Liver (tissue), 3 donors: ENCODE results near the gene SIDT2.
"Not testable (repeated sequence)": the region's sequence is repeated elsewhere in the genome, so short reads cannot be mapped to it uniquely, and the experiment has no call there.

ENCODE experiments used
- CTCF ChIP-seq: fragments of 150-350 bp; IDR thresholded peaks from 2 replicates; pipeline ENCODE4 v1.5.1; 2017; ENCODE audit warnings: improper control_type of control experiment, low read depth, low read length; ENCODE audit not compliant: missing input control
- EGR1 ChIP-seq, 2 donors: IDR thresholded peaks; 2 replicates each; pipeline ENCODE4 v1.6.1; 2016 to 2018; ENCODE audit warnings: antibody characterized with exemption in 2 of 2, low read depth in 2 of 2
- FOXA2 ChIP-seq: IDR thresholded peaks from 2 replicates; pipeline ENCODE4 v1.6.1; 2016; ENCODE audit warnings: antibody characterized with exemption
- GABPA ChIP-seq, 2 donors: IDR thresholded peaks in 1 of 2; conservative IDR thresholded peaks in 1 of 2; 2 replicates each; pipeline ENCODE4 v1.6.1; 2016; ENCODE audit warnings: antibody characterized with exemption in 2 of 2, mild to moderate bottlenecking in 1 of 2, moderate library complexity in 1 of 2
- RAD21 ChIP-seq, 2 donors: IDR thresholded peaks; 2 replicates each; pipeline ENCODE4 v1.6.1; 2016; ENCODE audit warnings: antibody characterized with exemption in 2 of 2, mild to moderate bottlenecking in 2 of 2
- RXRA ChIP-seq, 2 donors: IDR thresholded peaks; 2 replicates each; pipeline ENCODE4 v1.6.1; 2017 to 2018; ENCODE audit warnings: antibody characterized with exemption in 2 of 2, mild to moderate bottlenecking in 1 of 2
- SP1 ChIP-seq: IDR thresholded peaks from 2 replicates; pipeline ENCODE4 v1.6.1; 2018; ENCODE audit warnings: antibody characterized with exemption, mild to moderate bottlenecking
- TAF1 ChIP-seq: conservative IDR thresholded peaks from 2 replicates; pipeline ENCODE4 v1.6.1; 2016; ENCODE audit warnings: antibody characterized with exemption, mild to moderate bottlenecking
- donor health status: healthy.
- donor health status: healthy.

- not testable (repeated sequence) for TF ChIP-seq CTCF; SP1; RAD21 (IDR thresholded peaks at IDR 0.05); RXRA (IDR thresholded peaks at IDR 0.05); FOXA2; TAF1; GABPA (IDR thresholded peaks at IDR 0.05 in 1 of 2, conservative IDR thresholded peaks at IDR 0.05 in 1 of 2); EGR1 (IDR thresholded peaks at IDR 0.05; ENCODE audit: low read depth in 2 of 2)
Observed at GRCh38 chr11:117207481-117207880, 28.9 kb downstream of the SIDT2 start.
